Astrocyte of the spinal cord (primary cell): ENCODE results near the gene ATOH7.
"Not testable (repeated sequence)": the region's sequence is repeated elsewhere in the genome, so short reads cannot be mapped to it uniquely, and the experiment has no call there.

ENCODE experiments used
- DNase-seq: peaks from one replicate; pipeline ENCODE4 v3.0.0; 2011; ENCODE audit warnings: low read depth, low spot score
- H3K4me3 ChIP-seq: 2 replicates; pipeline ENCODE4 v1.5.1; 2011; ENCODE audit warnings: low read depth, mild to moderate bottlenecking, low read length, moderate library complexity
- CTCF ChIP-seq: IDR thresholded peaks from 2 replicates; pipeline ENCODE4 v1.5.1; 2012; ENCODE audit warnings: low read depth, mild to moderate bottlenecking, low read length, inconsistent platforms
- in situ Hi-C: cut with HindIII; loops from 2 replicates; pipeline ENCODE4 v1.10.0; 2017; ENCODE audit warnings: low sequenced_read_pairs

The ATOH7 gene

GRCh38 chr10:68211669-68212068 is 20.2 kb downstream of the ATOH7 start:
- DNase-seq, result no peak
- H3K4me3 ChIP-seq, result no peak overlapping the region
- no peak for TF ChIP-seq CTCF
- in situ Hi-C loops, result no loop called here

- in situ Hi-C loops, result no loop called here
- peak; percentile 70 for TF ChIP-seq CTCF
- peak; percentile 75 for DNase-seq
- H3K4me3 ChIP-seq, result no peak overlapping the region
Measured at GRCh38 chr10:68208424-68209042, 23.4 kb downstream of the ATOH7 start.

- DNase-seq, result peak; percentile 18
- in situ Hi-C loops, result no loop called here
- no peak for TF ChIP-seq CTCF
- no peak overlapping the region for H3K4me3 ChIP-seq
Measured at GRCh38 chr10:68202960-68203353, 29.0 kb downstream of the ATOH7 start.

GRCh38 chr10:68196701-68197100 is 35.2 kb downstream of the ATOH7 start:
- in situ Hi-C loops, result no loop called here
- H3K4me3 ChIP-seq, result no peak overlapping the region
- no peak for TF ChIP-seq CTCF
- DNase-seq, result no peak

- in situ Hi-C loops, DNase-seq, H3K4me3 ChIP-seq: not testable (repeated sequence)
Measured at GRCh38 chr10:68195776-68196175, 36.1 kb downstream of the ATOH7 start.

GRCh38 chr10:68194290-68194689 is 37.6 kb downstream of the ATOH7 start:
- no peak overlapping the region for H3K4me3 ChIP-seq
- no peak for TF ChIP-seq CTCF
- in situ Hi-C loops, result no loop called here
- DNase-seq, result no peak

GRCh38 chr10:68192113-68192512 is 39.8 kb downstream of the ATOH7 start:
- no peak for DNase-seq
- in situ Hi-C loops, result no loop called here
- no peak overlapping the region for H3K4me3 ChIP-seq
- no peak for TF ChIP-seq CTCF
